Stimulated activated CD4-positive, alpha-beta T cell treated with anti-CD3 and anti-CD28 coated beads, Interleukin-4, amount 100 ng/mL, for 48 hours (primary cell): Measurements from ENCODE around the gene FRMPD1.

Experiments used
- DNase-seq, 2 donors: peaks; one replicate each; pipeline ENCODE4 v3.0.0-alpha.2; 2020; ENCODE audit warnings: low read depth in 2 of 2

The FRMPD1 gene

GRCh38 chr9:37678789-37679273 is 28.1 kb downstream of the FRMPD1 start:
- DNase-seq = no peak

GRCh38 chr9:37679649-37680402 is 29.1 kb downstream of the FRMPD1 start:
- no peak for DNase-seq

DNA sequence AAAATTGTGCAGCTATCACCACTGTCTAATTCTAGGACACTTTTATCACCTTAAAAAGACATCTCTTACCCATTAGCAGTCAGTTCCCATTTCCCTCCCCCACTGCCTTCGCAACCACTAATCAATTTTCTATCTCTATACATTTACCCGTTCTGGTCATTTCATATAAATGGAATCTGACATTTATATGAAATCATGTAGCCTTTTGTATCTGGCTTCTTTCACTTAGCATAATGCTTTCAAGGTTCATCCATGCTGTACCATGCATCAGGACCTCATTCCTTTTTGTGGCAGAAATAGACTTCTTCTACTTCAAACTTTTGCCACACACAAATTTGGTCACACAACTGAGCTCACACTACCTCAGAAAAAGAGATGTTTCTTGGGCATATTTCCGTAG is 32.2 kb downstream of the FRMPD1 start:
- no peak for DNase-seq

- no peak for DNase-seq
Measured at GRCh38 chr9:37683531-37684371, 33.0 kb downstream of the FRMPD1 start.

GRCh38 chr9:37692622-37693221 is 42.0 kb downstream of the FRMPD1 start:
- DNase-seq = no peak

- DNase-seq = no peak
Measured at GRCh38 chr9:37693260-37693659, 42.5 kb downstream of the FRMPD1 start.

DNA sequence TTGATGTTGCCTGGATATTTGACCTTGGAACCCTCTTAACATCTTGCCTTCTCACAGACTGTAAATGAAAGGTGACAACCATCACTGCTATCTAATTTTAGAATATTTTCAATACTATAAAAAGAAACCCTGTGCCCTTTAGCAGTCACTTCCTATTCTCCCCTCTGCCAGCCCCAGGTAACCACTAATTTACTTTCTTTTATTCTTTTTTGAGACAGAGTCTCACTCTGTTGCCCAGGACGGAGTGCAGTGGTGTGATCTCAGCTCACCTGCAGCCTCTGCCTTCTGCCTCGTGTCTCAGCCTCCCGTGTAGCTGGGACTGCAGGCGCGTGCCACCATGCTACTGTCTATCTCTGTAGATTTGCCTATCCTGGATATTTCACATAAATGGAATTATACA is 43.6 kb downstream of the FRMPD1 start:
- no peak for DNase-seq

GRCh38 chr9:37696528-37696927 is 45.8 kb downstream of the FRMPD1 start:
- no peak for DNase-seq

GRCh38 chr9:37700131-37700530 is 49.4 kb downstream of the FRMPD1 start:
- DNase-seq = no peak

DNA sequence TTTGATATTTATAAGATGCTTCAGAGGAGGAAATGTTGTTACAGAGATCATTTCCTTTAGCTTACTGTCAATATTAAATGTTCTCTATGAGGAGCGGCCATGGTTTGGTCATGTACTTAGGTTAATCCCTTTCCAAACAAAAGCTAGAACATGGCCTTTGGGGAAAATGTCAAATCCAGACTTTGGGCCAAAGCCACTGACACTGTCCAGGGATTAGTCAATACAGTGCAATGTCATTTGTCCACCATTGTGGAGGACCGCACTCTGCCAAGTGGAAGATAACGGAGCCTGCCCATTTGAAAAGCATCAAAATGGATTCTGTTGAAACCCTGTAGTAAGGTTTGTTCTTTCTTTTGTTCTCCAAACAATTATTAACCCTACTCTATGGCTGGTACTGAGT is 50.1 kb downstream of the FRMPD1 start:
- no peak for DNase-seq

DNA sequence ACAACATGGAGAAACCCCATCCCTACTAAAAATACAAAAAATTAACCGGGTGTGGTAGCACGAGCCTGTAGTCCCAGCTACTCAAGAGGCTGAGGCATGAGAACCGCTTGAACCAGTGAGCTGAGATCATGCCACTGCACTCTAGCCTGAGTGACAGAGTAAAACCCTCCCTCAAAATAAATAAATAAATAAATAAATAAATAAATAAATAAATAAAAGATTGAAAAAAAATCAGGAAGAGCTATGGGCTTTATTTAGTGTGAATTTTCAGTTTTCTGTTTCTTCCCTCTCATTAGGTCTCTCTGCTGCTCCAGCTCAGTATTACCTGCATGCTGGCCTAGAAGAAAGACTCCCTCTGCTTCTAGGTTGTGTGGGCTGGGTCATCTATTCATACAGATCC is 55.0 kb downstream of the FRMPD1 start:
- no peak for DNase-seq

DNA sequence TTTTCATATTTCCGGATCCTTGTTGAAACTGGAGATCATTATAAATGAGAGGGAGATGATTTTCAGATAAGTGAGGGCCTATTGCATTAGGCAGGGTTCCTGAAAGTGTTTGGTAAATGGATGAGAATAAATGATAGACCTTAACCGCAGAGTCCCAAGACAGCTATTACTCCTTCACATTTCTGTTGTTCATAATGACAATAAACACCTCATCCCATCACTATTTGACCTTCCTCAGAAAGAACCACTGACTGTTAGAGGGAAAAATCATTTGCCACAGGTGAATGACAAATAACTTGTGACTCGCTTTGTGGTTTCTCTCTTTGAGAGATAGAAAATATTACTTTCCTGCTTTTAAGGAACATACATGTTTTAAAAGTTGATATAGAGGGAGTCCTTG is 55.5 kb downstream of the FRMPD1 start:
- DNase-seq = no peak

- no peak for DNase-seq
Measured at GRCh38 chr9:37707748-37708147, 57.0 kb downstream of the FRMPD1 start.

- DNase-seq = no peak
Measured at GRCh38 chr9:37710046-37710445, 59.3 kb downstream of the FRMPD1 start.

GRCh38 chr9:37715260-37715659 is 64.5 kb downstream of the FRMPD1 start:
- no peak for DNase-seq

- no peak for DNase-seq
Measured at GRCh38 chr9:37715991-37716505, 65.3 kb downstream of the FRMPD1 start.

DNA sequence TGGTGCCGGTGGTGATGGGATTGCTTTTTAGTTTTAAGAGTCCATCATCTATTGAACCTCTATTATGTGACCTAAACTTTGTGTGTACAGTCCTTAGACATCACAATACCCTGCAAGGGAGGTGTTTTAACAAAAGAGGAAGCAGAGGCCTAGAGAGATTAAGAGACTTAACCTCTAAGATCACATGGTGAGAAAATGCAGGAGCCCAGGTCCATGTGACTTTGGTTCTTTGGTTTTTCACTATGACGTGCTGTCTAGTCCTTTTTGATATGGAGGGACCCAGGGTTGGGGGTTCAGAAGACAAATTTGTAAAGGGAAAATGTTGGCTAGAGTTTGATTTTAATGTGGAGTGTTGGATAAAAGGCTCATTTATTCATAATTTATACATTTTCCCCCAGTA is 68.8 kb downstream of the FRMPD1 start:
- no peak for DNase-seq

- no peak for DNase-seq
Measured at GRCh38 chr9:37727013-37727412, 76.3 kb downstream of the FRMPD1 start.

- DNase-seq = no peak
Measured at GRCh38 chr9:37729499-37729898, 78.7 kb downstream of the FRMPD1 start.

DNA sequence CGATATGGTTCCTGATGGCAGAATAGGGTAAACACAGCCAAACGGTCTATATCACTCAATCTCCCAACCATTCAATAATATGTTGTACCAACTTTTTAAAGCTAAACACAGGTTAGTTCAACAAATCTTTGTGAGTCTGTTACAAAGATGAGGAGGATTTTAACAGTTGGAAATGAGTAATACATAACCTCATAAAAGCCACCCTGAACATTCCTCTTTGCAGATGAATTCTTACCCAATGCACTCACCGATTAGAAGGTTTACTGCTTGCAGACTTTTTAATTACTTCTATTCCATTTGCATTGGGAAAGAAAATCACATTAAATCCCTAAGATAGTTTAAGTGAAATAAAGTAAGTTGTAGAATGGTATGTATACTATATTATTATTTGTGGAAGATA is 79.5 kb downstream of the FRMPD1 start:
- DNase-seq = no peak

DNA sequence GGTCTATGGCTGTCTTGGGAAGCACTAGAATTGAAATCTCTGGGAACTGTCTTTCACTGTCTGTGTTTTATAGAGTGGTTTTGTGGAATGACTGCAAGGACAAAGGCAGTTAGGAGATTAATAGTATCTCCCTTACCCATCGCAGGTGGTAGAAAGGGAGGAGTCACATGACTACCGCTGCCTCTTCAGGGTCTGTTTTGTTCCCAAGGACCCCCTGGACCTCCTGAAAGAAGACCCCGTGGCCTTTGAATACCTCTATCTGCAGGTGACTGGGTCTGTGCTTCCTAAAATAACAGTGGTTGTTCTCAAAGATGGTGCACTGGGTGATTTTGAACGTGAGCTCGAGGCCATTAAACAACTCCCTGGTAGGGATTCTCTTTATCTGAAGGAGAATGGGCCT is 80.1 kb downstream of the FRMPD1 start:
- DNase-seq = no peak

GRCh38 chr9:37732086-37732741 is 81.5 kb downstream of the FRMPD1 start:
- no peak for DNase-seq
